ENCODE measurements around the gene GORAB.

GRCh38 chr1:170503665-170504064 lies 28.3 kb upstream of the GORAB start:
- TF ChIP-seq EZH2 (IDR thresholded peaks at IDR 0.05; ENCODE audit: insufficient read depth, poor library complexity, severe bottlenecking) (no peak), EZH2phosphoT487 (IDR thresholded peaks at IDR 0.05; ENCODE audit: insufficient read depth, low read depth) (no peak)

Data from GM23248 (cell line).